GM12878 (cell line): ENCODE results near the gene LVRN. TPM values are rescaled to one million over a fixed set of nuclear protein-coding genes. Genes with fewer than 3 reads are reported as not detected.

Source experiments
- ATAC-seq: fragments of 200-7000 bp; cut with Tn5 transposase; 3 replicates; pipeline ENCODE4 v1.9.1; 2020; ENCODE audit warnings: mild to moderate bottlenecking, moderate library complexity
- BruUV-seq: library from RNA; stranded (reverse); fragments of 400-500 nt; replicated peaks from 2 replicates; lab custom pipeline; 2021; lab: Mats Ljungman, UMichigan
- CTCF ChIA-PET: fragments of 300-600 bp; sonication (Branson Sonifier 250); formaldehyde crosslinking; extraction: SDS; loops from one replicate; lab custom pipeline; 2021; ENCODE audit warnings: inconsistent platforms; lab: Yijun Ruan, JAX
- POLR2A ChIA-PET: fragments of 350-600 bp; formaldehyde crosslinking; extraction: SDS; loops from one replicate; lab custom pipeline; 2021; ENCODE audit warnings: inconsistent platforms; lab: Charles Lee
- RAD21 ChIA-PET: fragments of 300-600 bp; sonication (Branson Sonifier 250); formaldehyde crosslinking; loops from one replicate; lab custom pipeline; 2023; ENCODE audit warnings: antibody characterized with exemption; ENCODE audit not compliant: unreplicated experiment; lab: Charles Lee
- SMC1A ChIA-PET: fragments of 300-600 bp; sonication (Branson Sonifier 250); formaldehyde crosslinking; loops from one replicate; lab custom pipeline; 2023; ENCODE audit not compliant: unreplicated experiment, uncharacterized antibody; lab: Charles Lee
- DNase-seq: peaks from one replicate; pipeline ENCODE4 v3.0.0-alpha.2; 2011; ENCODE audit warnings: low read depth, low spot score
- FAIRE-seq: peaks from 3 replicates; lab custom pipeline; 2011; peaks lifted over from hg19 to GRCh38; lab: Jason Lieb, UNC
- H2AFZ ChIP-seq: 2 replicates; pipeline ENCODE4 v1.6.0; 2011; ENCODE audit warnings: low read depth, low read length, control low read depth; ENCODE audit not compliant: control insufficient read depth
- H3K27ac ChIP-seq: 2 replicates; pipeline ENCODE4 v1.5.1; 2011; ENCODE audit warnings: control low read depth; ENCODE audit not compliant: control insufficient read depth, insufficient read depth
- H3K27me3 ChIP-seq, 2 experiments: replicated peaks in 1 of 2; 2 replicates each; pipeline versions ENCODE4 v1.6.0 to v1.6.1; 2011; ENCODE audit warnings: low read length in 1 of 2; ENCODE audit not compliant: control insufficient read depth in 2 of 2, insufficient read depth in 2 of 2
- H3K36me3 ChIP-seq, 2 experiments: 2 replicates each; pipeline ENCODE4 v1.5.1; 2011; ENCODE audit warnings: low read length in 1 of 2; ENCODE audit not compliant: control insufficient read depth in 2 of 2, insufficient read depth in 2 of 2
- H3K4me1 ChIP-seq: 2 replicates; pipeline ENCODE4 v1.6.1; 2011; ENCODE audit warnings: mild to moderate bottlenecking, low read length, moderate library complexity, mixed read lengths; ENCODE audit not compliant: control insufficient read depth, insufficient read depth
- H3K4me2 ChIP-seq: 2 replicates; pipeline ENCODE4 v1.6.0; 2011; ENCODE audit warnings: control low read depth; ENCODE audit not compliant: control insufficient read depth, insufficient read depth
- H3K4me3 ChIP-seq: fragments of 200-600 bp; sonication (generic); 2 replicates; pipeline ENCODE4 v1.5.1; 2016
- H3K79me2 ChIP-seq: 2 replicates; pipeline ENCODE4 v1.6.0; 2011; ENCODE audit warnings: low read length; ENCODE audit not compliant: control insufficient read depth, insufficient read depth
- H3K9ac ChIP-seq: 2 replicates; pipeline ENCODE4 v1.8.0; 2011; ENCODE audit warnings: low read length, control low read depth, mixed read lengths; ENCODE audit not compliant: control insufficient read depth, insufficient read depth
- H3K9me3 ChIP-seq: replicated peaks from 3 replicates; pipeline ENCODE4 v1.5.1; 2011; ENCODE audit warnings: mild to moderate bottlenecking, low read length; ENCODE audit not compliant: control insufficient read depth, insufficient read depth
- H4K20me1 ChIP-seq: 2 replicates; pipeline ENCODE4 v1.6.0; 2011; ENCODE audit not compliant: control insufficient read depth, insufficient read depth
- BCL11A ChIP-seq: IDR thresholded peaks from 2 replicates; pipeline ENCODE4 v1.6.1; 2011; ENCODE audit warnings: low read depth, low read length
- BRCA1 ChIP-seq: IDR thresholded peaks from 2 replicates; pipeline ENCODE4 v1.6.1; 2011; ENCODE audit warnings: low read depth, low read length, improper control_type of control experiment
- CBX3 ChIP-seq: fragments of 200-600 bp; sonication (generic); IDR thresholded peaks from 2 replicates; pipeline ENCODE4 v1.6.1; 2016; ENCODE audit warnings: low read depth, borderline replicate concordance
- DPF2 ChIP-seq: fragments of 450-650 bp; IDR thresholded peaks from 2 replicates; pipeline ENCODE4 v1.6.1; 2017; ENCODE audit warnings: mild to moderate bottlenecking
- ELK1 ChIP-seq: IDR thresholded peaks from 2 replicates; pipeline ENCODE4 v1.6.1; 2012; ENCODE audit warnings: low read depth, low read length, improper control_type of control experiment
- EP300 ChIP-seq, 2 experiments: fragments of 150-350 bp in 1 of 2; IDR thresholded peaks; 2 replicates each; pipeline ENCODE4 v1.6.1; 2011 to 2012; ENCODE audit warnings: low read depth in 2 of 2, low read length in 2 of 2, borderline replicate concordance in 1 of 2, improper control_type of control experiment in 1 of 2, inconsistent platforms in 1 of 2; ENCODE audit not compliant: control insufficient read depth in 1 of 2
- FOS ChIP-seq: IDR thresholded peaks from 3 replicates; pipeline ENCODE4 v1.6.1; 2011; ENCODE audit warnings: borderline replicate concordance; ENCODE audit not compliant: insufficient read length; ENCODE audit errors: extremely low read depth
- GATAD2B ChIP-seq: fragments of 450-650 bp; conservative IDR thresholded peaks from 2 replicates; pipeline ENCODE4 v1.6.1; 2017; ENCODE audit warnings: low read depth, mild to moderate bottlenecking, moderate library complexity
- HDAC6 ChIP-seq: fragments of 200-600 bp; sonication (generic); IDR thresholded peaks from one replicate; pipeline ENCODE4 v1.8.0; 2017; ENCODE audit warnings: antibody characterized with exemption; ENCODE audit not compliant: unreplicated experiment
- MYB ChIP-seq: fragments of 150-350 bp; IDR thresholded peaks from 2 replicates; pipeline ENCODE4 v1.6.1; 2014; ENCODE audit warnings: mild to moderate bottlenecking, low read depth, low read length, borderline replicate concordance
- NFYA ChIP-seq: IDR thresholded peaks from 2 replicates; pipeline ENCODE4 v1.6.1; 2011; ENCODE audit warnings: low read depth, mild to moderate bottlenecking, low read length, improper control_type of control experiment, borderline replicate concordance
- NR2C2 ChIP-seq: IDR thresholded peaks from 2 replicates; pipeline ENCODE4 v1.6.1; 2011; ENCODE audit warnings: borderline replicate concordance, low read depth; ENCODE audit not compliant: control insufficient read depth, insufficient read length
- PAX5 ChIP-seq: IDR thresholded peaks from 2 replicates; pipeline ENCODE4 v1.6.1; 2011; ENCODE audit warnings: low read depth, low read length, borderline replicate concordance
- POLR2A ChIP-seq: IDR thresholded peaks from 2 replicates; pipeline ENCODE4 v1.6.1; 2011; ENCODE audit warnings: low read depth, mild to moderate bottlenecking, low read length
- RELA ChIP-seq: fragments of 450-650 bp; IDR thresholded peaks from 2 replicates; pipeline ENCODE4 v1.8.0; 2014; ENCODE audit warnings: borderline replicate concordance; ENCODE audit not compliant: partially characterized antibody
- RFX5 ChIP-seq: IDR thresholded peaks from 2 replicates; pipeline ENCODE4 v1.6.1; 2011; ENCODE audit warnings: low read depth, low read length, improper control_type of control experiment
- SMAD1 ChIP-seq: fragments of 450-650 bp; IDR thresholded peaks from 2 replicates; pipeline ENCODE4 v1.6.1; 2018; ENCODE audit warnings: mild to moderate bottlenecking, low read depth; ENCODE audit not compliant: partially characterized antibody
- TAF1 ChIP-seq: IDR thresholded peaks from 2 replicates; pipeline ENCODE4 v1.6.1; 2011; ENCODE audit warnings: mild to moderate bottlenecking, low read depth, low read length, borderline replicate concordance
- TBL1XR1 ChIP-seq: IDR thresholded peaks from 2 replicates; pipeline ENCODE4 v1.6.1; 2012; ENCODE audit warnings: low read depth, low read length, improper control_type of control experiment
- TCF12 ChIP-seq: IDR thresholded peaks from 2 replicates; pipeline ENCODE4 v1.6.1; 2011; ENCODE audit warnings: low read depth, mild to moderate bottlenecking, low read length
- WRNIP1 ChIP-seq: IDR thresholded peaks from 2 replicates; pipeline ENCODE4 v1.6.1; 2011; ENCODE audit warnings: low read depth, low read length, improper control_type of control experiment, borderline replicate concordance
- ZNF207 ChIP-seq: fragments of 450-650 bp; IDR thresholded peaks from 2 replicates; pipeline ENCODE4 v1.6.1; 2014; ENCODE audit warnings: antibody characterized with exemption, mild to moderate bottlenecking, borderline replicate concordance
- ZSCAN29 ChIP-seq: fragments of 450-650 bp; IDR thresholded peaks from 2 replicates; pipeline ENCODE4 v1.6.1; 2017; ENCODE audit warnings: mild to moderate bottlenecking, moderate library complexity
- whole genome bisulfite sequencing: methylation state at CpG from one replicate; pipeline ENCODE4 v1.1.6; 2016; ENCODE audit warnings: low lambda C conversion rate; ENCODE audit not compliant: insufficient replicate concordance, insufficient coverage; ENCODE audit errors: missing lambda C conversion rate; 5-methylcytosine and 5-hydroxymethylcytosine counted together
- in situ Hi-C: fragments of 300-500 bp; cut with MboI; formaldehyde crosslinking; loops from 9 replicates; pipeline ENCODE4 v1.14.3; 2018; ENCODE audit warnings: mixed read lengths
- intact Hi-C: fragments of 100-400 bp; cut with micrococcal nuclease; formaldehyde crosslinking; loops from one replicate; pipeline ENCODE4 v1.14.2; 2022; ENCODE audit not compliant: unreplicated experiment
- polyA plus RNA-seq, 11 experiments: library from polyadenylated mRNA; depleted of rRNA in 4 of 11; unstranded in 6 of 11; stranded (reverse) in 5 of 11; fragments of >200 nt; fragmentation: Nextera tagmentation in 4 of 11; fragmentation: Illumina TruSeq in 1 of 11; extraction: Ambion mirVana in 4 of 11; extraction: Trizol in 1 of 11; gene quantifications; 1 replicate in 1 of 11; 2 replicates in 10 of 11; pipeline versions ENCODE4 v1.2.1 to v1.2.3, GENCODE V29; 2011 to 2016; ENCODE audit warnings: inconsistent platforms in 2 of 11, missing spikeins in 2 of 11, low read depth in 1 of 11
- total RNA-seq, 4 experiments: library from RNA; depleted of rRNA in 3 of 4; stranded (reverse); fragments of >200 nt in 3 of 4; fragmentation: Illumina TruSeq in 1 of 4; extraction: Trizol in 1 of 4; gene quantifications; 2 replicates each; pipeline versions ENCODE4 v1.2.1 to v1.2.3, GENCODE V29; 2013 to 2021
- TF ChIP-seq, protein P1 (sequence below): fragments of 450-650 bp; conservative IDR thresholded peaks from 2 replicates; pipeline ENCODE4 v1.6.1; 2017; ENCODE audit warnings: mild to moderate bottlenecking, moderate library complexity

Gene LVRN
- total and polyA plus RNA-seq, 10 of the 15 experiments (the other 5 are each of a cell fraction or from before 2014, with no cell fraction given) = 0.04 to 0.87 (median 0.11) TPM; not detected in 4

- peak; percentile 79 for DNase-seq
- H3K36me3 ChIP-seq = no peaks in the 10 kb centered on the region
- in situ Hi-C loops = no loop called here
- no peak overlapping the region for H3K4me3 ChIP-seq
- POLR2A ChIA-PET = interaction anchor here (1.1 to 1.3 kb wide), 4 partner anchors 8 to 297 kb away, joined by 3 to 4 read pairs (median 4); partner anchors contain the start of genes ATG12 and COMMD10
- H3K9ac ChIP-seq = no peak overlapping the region
- H2AFZ ChIP-seq = no peak overlapping the region
- BruUV-seq = no TSS peak
- no peaks in the 10 kb centered on the region for H3K27me3 ChIP-seq
- H3K9me3 ChIP-seq = no peaks in the 10 kb centered on the region
- peak; percentile 95 for FAIRE-seq
- H3K79me2 ChIP-seq = no peaks in the 10 kb centered on the region
- H4K20me1 ChIP-seq = no peaks in the 10 kb centered on the region
- H3K27ac ChIP-seq = no peak overlapping the region
- H3K4me1 ChIP-seq = peaks cover 18% of the 10 kb centered on the region
- RAD21 ChIA-PET = interaction anchor here (0.6 to 1.8 kb wide), 24 partner anchors 8 to 502 kb away, joined by 3 to 8 read pairs (median 4); partner anchors contain the start of genes AP3S1, ARL14EPL, ATG12 and SEMA6A
- ATAC-seq = peak; percentile 98
- CTCF ChIA-PET = interaction anchor here (0.7 to 1.8 kb wide), 15 partner anchors 8 to 445 kb away, joined by 3 to 7 read pairs (median 4); partner anchors contain the start of gene COMMD10
- intact Hi-C loops = loop anchor here (10.0 kb wide), 1 partner anchor 532 kb away; the partner anchor contains the start of gene FEM1C
- WGBS = 0% methylated on average over 1 of the region's 1 CpG
- H3K4me2 ChIP-seq = peak overlapping the region; percentile 50; the same call in 1 of the 2 replicates
- SMC1A ChIA-PET = interaction anchor here (0.6 to 1.9 kb wide), 24 partner anchors 8 to 784 kb away, joined by 3 to 12 read pairs (median 4); partner anchors contain the start of genes ARL14EPL and COMMD10
- no peak for TF ChIP-seq TCF12
- no peak for TF ChIP-seq SMAD1
- TF ChIP-seq WRNIP1 = no peak
- TF ChIP-seq CBX3 = no peak
- 0 out of 2 replicates have a peak, but pooled peaks have one; percentile 43 for TF ChIP-seq PAX5
- TF ChIP-seq EP300 (IDR thresholded peaks at IDR 0.05; ENCODE audit: borderline replicate concordance in 1 of 2, control insufficient read depth in 1 of 2, low read depth in 2 of 2, low read length in 2 of 2) = peak in 1 of 2 experiments; percentile 60; a peak in 2 of 4 replicates
- TF ChIP-seq, protein P1, sequence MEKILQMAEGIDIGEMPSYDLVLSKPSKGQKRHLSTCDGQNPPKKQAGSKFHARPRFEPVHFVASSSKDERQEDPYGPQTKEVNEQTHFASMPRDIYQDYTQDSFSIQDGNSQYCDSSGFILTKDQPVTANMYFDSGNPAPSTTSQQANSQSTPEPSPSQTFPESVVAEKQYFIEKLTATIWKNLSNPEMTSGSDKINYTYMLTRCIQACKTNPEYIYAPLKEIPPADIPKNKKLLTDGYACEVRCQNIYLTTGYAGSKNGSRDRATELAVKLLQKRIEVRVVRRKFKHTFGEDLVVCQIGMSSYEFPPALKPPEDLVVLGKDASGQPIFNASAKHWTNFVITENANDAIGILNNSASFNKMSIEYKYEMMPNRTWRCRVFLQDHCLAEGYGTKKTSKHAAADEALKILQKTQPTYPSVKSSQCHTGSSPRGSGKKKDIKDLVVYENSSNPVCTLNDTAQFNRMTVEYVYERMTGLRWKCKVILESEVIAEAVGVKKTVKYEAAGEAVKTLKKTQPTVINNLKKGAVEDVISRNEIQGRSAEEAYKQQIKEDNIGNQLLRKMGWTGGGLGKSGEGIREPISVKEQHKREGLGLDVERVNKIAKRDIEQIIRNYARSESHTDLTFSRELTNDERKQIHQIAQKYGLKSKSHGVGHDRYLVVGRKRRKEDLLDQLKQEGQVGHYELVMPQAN = no peak
- TF ChIP-seq NR2C2 = no peak
- TF ChIP-seq RFX5 = no peak
- TF ChIP-seq BCL11A = peak; percentile 49; the same call in 1 of the 2 replicates
- no peak for TF ChIP-seq HDAC6
- no peak; the same call in 1 of the 2 replicates for TF ChIP-seq GATAD2B
- no peak for TF ChIP-seq NFYA
- TF ChIP-seq RELA = no peak
- no peak for TF ChIP-seq MYB
- TF ChIP-seq TBL1XR1 = no peak
- TF ChIP-seq DPF2 = peak; percentile 87
- no peak for TF ChIP-seq BRCA1
- no peak for TF ChIP-seq POLR2A
- no peak for TF ChIP-seq FOS
- no peak for TF ChIP-seq ZSCAN29
- TF ChIP-seq ZNF207 = no peak
- TF ChIP-seq TAF1 = no peak
- no peak for TF ChIP-seq ELK1
Measured at GRCh38 chr5:116076496-116076895, 114.2 kb downstream of the LVRN start.
